ENCODE measurements around the gene NDUFAF3. TPM values are rescaled to one million over a fixed set of nuclear protein-coding genes. Genes with fewer than 3 reads are reported as not detected.

Gene NDUFAF3
- total and polyA plus RNA-seq, 2 of the 4 experiments (the other 2 are of a cell fraction), result 26.5 to 112 TPM

DNA sequence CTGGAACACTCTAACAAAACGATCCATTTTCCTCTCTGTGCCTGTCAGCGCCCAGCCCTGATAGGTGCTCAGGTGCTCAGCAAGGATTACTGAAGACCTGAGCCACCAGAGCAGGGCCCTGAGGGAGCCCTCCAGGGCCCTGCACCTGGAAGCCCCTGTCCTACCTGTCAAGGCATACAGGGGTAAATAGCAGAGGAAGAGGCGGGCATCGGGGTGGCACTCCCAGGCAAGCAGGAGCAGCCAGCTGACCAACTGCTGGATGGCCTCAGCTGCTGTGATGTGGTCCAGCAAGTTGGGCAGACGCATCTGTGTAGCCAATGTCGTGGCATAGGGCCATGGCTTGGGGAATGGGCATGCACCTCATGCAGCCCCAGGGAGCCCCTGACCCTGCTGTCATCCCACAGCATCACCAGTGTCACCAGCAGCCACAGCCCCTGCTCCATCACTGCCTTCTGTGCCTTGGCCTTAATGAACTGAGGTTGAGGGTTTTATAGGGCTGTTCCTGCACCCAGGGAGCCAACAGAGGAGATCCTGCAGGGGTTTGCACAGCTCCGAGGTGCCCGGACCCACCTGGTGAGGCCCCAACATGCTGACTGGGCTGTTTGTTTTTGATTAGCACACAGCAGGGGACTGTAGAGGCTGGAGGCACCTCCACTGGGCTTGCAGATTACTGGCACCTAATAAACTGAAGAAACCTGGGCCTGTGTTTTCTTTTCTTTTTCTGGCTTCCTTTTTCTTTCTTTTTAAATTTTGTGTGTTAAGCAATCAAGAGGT, 22.6 kb upstream of the NDUFAF3 start:
- Histone ChIP-seq H4K91ac (ENCODE audit: insufficient read depth, low read depth, low read length) (no peak overlapping the region), H2AFZ (replicated peaks; ENCODE audit: low read length, poor library complexity) (no peak overlapping the region), H2BK20ac (ENCODE audit: low read depth, low read length) (no peak overlapping the region), H3K9me3 (ENCODE audit: control insufficient read depth, insufficient read depth, low read length) (no peaks in the 10 kb centered on the region), H3K79me1 (ENCODE audit: low read depth in 1 of 2, low read length in 2 of 2) (peaks cover 32 to 41% of the 10 kb centered on the region in 2 experiments), H3K4me3 (ENCODE audit: insufficient read depth, low read depth, low read length) (no peak overlapping the region), H3K36me3 (ENCODE audit: control insufficient read depth, insufficient read depth, low read length) (peaks cover 6% of the 10 kb centered on the region; the same call in 1 of the 2 replicates), H3K9me1 (ENCODE audit: insufficient read depth, low read length) (no peaks in the 10 kb centered on the region; the same call in 1 of the 2 replicates), H3K4ac (ENCODE audit: low read depth, low read length) (no peak overlapping the region), H3K9ac (ENCODE audit: low read depth, low read length) (no peak overlapping the region), H3K4me2 (ENCODE audit: low read depth, low read length) (no peak overlapping the region), H4K20me1 (ENCODE audit: insufficient read depth, low read length) (no peaks in the 10 kb centered on the region; the same call in 1 of the 2 replicates), H3K14ac (replicated peaks; ENCODE audit: low read depth, low read length) (no peak overlapping the region), H2AK5ac (ENCODE audit: low read depth, low read length) (no peak overlapping the region), H3K23ac (ENCODE audit: low read depth, low read length) (no peak overlapping the region), H2BK5ac (ENCODE audit: low read depth, low read length, poor library complexity, severe bottlenecking) (no peak overlapping the region), H3K4me1 (ENCODE audit: control insufficient read depth, insufficient read depth, low read length) (no peaks in the 10 kb centered on the region), H2BK120ac (ENCODE audit: low read depth, low read length) (no peak overlapping the region), H2BK15ac (ENCODE audit: low read depth, low read length) (no peak overlapping the region), H4K5ac (ENCODE audit: low read depth, low read length) (no peak overlapping the region), H3K18ac (ENCODE audit: low read depth, low read length) (no peak overlapping the region), H3K56ac (ENCODE audit: extremely low read depth, insufficient read depth, low read length) (no peak overlapping the region), H3K27me3 (ENCODE audit: control insufficient read depth, insufficient read depth, low read length) (no peaks in the 10 kb centered on the region), H4K8ac (ENCODE audit: low read depth in 2 of 2, low read length in 2 of 2) (no peak overlapping the region), H3K27ac (ENCODE audit: insufficient read depth, low read length) (no peak overlapping the region), H2AK9ac (replicated peaks; ENCODE audit: low read depth, low read length, poor library complexity) (no peak overlapping the region)
- intact Hi-C loops (cut with micrococcal nuclease), result no loop called here
- ATAC-seq (ENCODE audit: low read depth) (no peak), DNase-seq (no peak)
- POLR2A ChIA-PET (ENCODE audit: unreplicated experiment), result no interaction called here
- dilution Hi-C loops (cut with HindIII; ENCODE audit: low sequenced_read_pairs, unreplicated experiment), result no loop called here
- TF ChIP-seq MAFK (IDR thresholded peaks at IDR 0.05; ENCODE audit: low read depth, low read length) (no peak), MAZ (IDR thresholded peaks at IDR 0.05; ENCODE audit: borderline replicate concordance, low read depth, low read length) (no peak), SMC3 (IDR thresholded peaks at IDR 0.05; ENCODE audit: low read depth, low read length) (no peak), RAD21 (IDR thresholded peaks at IDR 0.05; ENCODE audit: low read length) (no peak), FOS (IDR thresholded peaks at IDR 0.05; ENCODE audit: low read depth, low read length) (no peak), NFE2L2 (IDR thresholded peaks at IDR 0.05; ENCODE audit: low read depth, low read length) (no peak), USF2 (IDR thresholded peaks at IDR 0.05; ENCODE audit: low read depth, low read length) (no peak), BHLHE40 (IDR thresholded peaks at IDR 0.05; ENCODE audit: low read depth, low read length) (no peak), CHD1 (IDR thresholded peaks at IDR 0.05; ENCODE audit: low read depth, low read length) (no peak), POLR2A (IDR thresholded peaks at IDR 0.05; ENCODE audit: low read depth, low read length) (no peak), MXI1 (IDR thresholded peaks at IDR 0.05; ENCODE audit: borderline replicate concordance, low read depth, low read length) (no peak), ELK1 (IDR thresholded peaks at IDR 0.05; ENCODE audit: borderline replicate concordance, low read depth, low read length) (no peak), RFX5 (IDR thresholded peaks at IDR 0.05; ENCODE audit: low read depth, low read length) (no peak), CEBPB (IDR thresholded peaks at IDR 0.05; ENCODE audit: low read depth, low read length) (no peak), RCOR1 (IDR thresholded peaks at IDR 0.05; ENCODE audit: insufficient replicate concordance, low read length) (no peak)
- TF ChIP-seq, protein P1, sequence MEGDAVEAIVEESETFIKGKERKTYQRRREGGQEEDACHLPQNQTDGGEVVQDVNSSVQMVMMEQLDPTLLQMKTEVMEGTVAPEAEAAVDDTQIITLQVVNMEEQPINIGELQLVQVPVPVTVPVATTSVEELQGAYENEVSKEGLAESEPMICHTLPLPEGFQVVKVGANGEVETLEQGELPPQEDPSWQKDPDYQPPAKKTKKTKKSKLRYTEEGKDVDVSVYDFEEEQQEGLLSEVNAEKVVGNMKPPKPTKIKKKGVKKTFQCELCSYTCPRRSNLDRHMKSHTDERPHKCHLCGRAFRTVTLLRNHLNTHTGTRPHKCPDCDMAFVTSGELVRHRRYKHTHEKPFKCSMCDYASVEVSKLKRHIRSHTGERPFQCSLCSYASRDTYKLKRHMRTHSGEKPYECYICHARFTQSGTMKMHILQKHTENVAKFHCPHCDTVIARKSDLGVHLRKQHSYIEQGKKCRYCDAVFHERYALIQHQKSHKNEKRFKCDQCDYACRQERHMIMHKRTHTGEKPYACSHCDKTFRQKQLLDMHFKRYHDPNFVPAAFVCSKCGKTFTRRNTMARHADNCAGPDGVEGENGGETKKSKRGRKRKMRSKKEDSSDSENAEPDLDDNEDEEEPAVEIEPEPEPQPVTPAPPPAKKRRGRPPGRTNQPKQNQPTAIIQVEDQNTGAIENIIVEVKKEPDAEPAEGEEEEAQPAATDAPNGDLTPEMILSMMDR (conservative IDR thresholded peaks at IDR 0.05; ENCODE audit: low read depth, low read length), result no peak
- in situ Hi-C loops (cut with MboI; ENCODE audit: low sequenced_read_pairs), result no loop called here
- WGBS, 2 experiments (ENCODE audit: extremely low coverage in 2 of 2, insufficient read length in 1 of 2), result 77% methylated on average over 3 of the region's 8 CpGs; no CpG with 5 or more reads in 1 of the 2 experiments
- CTCF ChIA-PET, result no interaction called here
- no TSS peak for BruUV-seq (replicated peaks)

All from IMR-90 (cell line).